Caki2 (cell line): ENCODE measurements around the gene ENDOG. TPM values are rescaled to one million over a fixed set of nuclear protein-coding genes. Genes with fewer than 3 reads are reported as not detected.
"Not testable (repeated sequence)": the region's sequence is repeated elsewhere in the genome, so short reads cannot be mapped to it uniquely, and the experiment has no call there.

Source experiments
- DNase-seq: peaks from one replicate; pipeline ENCODE4 v3.0.0-alpha.2; 2015; ENCODE audit warnings: low read depth
- in situ Hi-C: cut with HindIII; loops from 2 replicates; pipeline ENCODE4 v1.10.0; 2016; ENCODE audit warnings: low sequenced_read_pairs, low pct_unique_long_range_greater_than_20kb, mixed read lengths
- total RNA-seq: library from RNA; depleted of rRNA; stranded (reverse); fragments of >200 nt; shearing (Covaris generic); gene quantifications from 2 replicates; pipeline ENCODE4 v1.2.3, GENCODE V29; 2014; ENCODE audit warnings: low replicate concordance; rRNA removed

Gene ENDOG
- 15.5 and 28.4 TPM in 2 replicates for total RNA-seq

DNA sequence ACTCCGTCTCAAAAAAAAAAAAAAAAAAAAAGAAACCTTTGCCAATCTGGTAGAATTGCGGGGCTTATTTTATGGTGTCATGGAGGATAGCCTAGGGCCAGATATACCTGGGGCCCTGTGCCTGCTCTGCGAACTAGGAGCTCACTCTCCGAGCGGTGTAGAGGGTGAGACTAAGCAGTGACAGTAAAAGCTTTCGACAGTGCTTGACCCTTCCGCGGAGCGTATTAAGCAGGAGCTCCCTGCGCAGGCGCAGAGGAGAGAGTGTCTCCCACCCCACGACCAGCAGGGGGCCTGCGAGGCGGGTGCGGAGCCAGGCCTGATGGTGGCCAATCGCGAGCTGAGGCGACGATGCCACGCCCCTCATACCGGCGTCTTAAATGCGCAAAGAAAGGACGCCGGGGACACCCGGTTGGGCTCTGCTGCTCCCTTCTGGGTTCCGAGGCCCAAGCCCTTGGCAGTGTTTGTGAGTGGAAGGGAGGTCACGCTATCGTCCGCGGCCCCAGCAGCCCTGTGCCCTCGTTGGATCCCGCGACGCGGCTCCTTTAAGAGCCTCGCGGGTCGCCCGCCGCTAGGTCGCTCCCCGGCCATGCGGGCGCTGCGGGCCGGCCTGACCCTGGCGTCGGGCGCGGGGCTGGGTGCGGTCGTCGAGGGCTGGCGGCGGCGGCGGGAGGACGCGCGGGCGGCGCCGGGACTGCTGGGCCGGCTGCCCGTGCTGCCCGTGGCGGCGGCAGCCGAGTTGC is at the start of gene ENDOG:
ENDOG (plus strand) TSS at position 402 of the 740 bp plus-strand sequence; CDS start at position 587, 185 bp downstream.
- peak; percentile 94 for DNase-seq
- in situ Hi-C loops = no loop called here

- in situ Hi-C loops = no loop called here
- no peak for DNase-seq
These were observed 49.7 kb upstream of the ENDOG start for GRCh38 chr9:128768606-128769005.

DNA sequence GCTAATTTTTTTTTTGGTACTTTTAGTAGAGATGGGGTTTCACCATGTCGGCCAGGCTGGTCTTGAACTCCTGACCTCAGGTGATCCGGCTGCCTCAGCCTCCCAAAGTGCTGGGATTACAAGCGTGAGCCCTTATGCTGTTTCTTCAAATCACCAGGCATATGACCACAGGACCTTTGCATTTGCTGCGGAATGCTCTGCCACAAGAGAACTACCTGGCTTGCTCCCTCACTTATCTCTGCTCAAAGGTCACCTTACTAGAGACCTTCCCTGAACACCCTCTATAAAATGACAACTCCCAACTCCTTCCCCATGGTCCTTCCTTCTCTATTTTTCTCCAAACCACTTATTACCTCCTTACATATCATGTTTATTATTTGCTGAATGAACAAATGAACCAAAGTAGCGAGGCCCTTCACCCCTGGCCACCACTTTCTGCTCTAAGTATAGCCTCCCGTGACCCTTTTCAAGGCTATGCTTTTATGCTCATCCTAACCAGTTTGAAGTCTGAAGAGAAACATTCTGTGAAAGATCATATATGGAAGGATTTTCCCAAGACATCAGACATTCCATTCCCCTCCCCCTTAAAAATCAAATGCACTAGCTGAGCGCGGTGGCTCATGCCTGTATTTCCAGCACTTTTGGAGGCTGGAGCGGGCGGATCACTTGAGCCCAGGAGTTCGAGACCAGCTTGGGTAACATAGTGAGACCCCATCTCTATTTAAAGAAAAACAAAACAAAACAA is 47.8 kb upstream of the ENDOG start:
- in situ Hi-C loops = no loop called here
- DNase-seq = no peak

GRCh38 chr9:128771094-128771721 is 47.1 kb upstream of the ENDOG start:
- in situ Hi-C loops = no loop called here
- peak; percentile 14 for DNase-seq

GRCh38 chr9:128771745-128772519 is 46.4 kb upstream of the ENDOG start, which contains the start of gene ZER1:
Gene ZER1, minus strand, starts transcription at chr9:128771927. Its CDS starts 16,362 bp downstream, at chr9:128755565.
- peak; percentile 81 for DNase-seq
- in situ Hi-C loops = no loop called here

DNA sequence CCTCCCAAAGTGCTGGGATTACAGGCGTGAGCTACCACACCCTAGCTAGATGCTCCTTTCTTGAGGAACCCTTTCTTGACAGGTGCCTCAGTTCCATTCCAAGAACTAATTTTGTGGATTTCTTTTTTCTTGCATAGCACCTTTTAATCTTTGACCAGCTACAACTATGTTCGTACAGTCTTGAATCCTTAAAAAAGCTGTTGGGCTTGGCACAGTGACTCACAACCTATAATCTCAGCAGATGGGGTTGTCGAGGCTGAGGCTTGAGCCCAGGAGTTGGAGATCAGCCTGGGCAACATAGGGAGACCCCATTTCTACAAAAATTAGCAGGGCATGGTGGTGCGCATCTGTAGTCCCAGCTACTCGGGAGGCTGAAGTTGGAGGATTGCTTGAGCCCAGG is 45.3 kb upstream of the ENDOG start:
- in situ Hi-C loops = no loop called here
- DNase-seq = no peak

DNA sequence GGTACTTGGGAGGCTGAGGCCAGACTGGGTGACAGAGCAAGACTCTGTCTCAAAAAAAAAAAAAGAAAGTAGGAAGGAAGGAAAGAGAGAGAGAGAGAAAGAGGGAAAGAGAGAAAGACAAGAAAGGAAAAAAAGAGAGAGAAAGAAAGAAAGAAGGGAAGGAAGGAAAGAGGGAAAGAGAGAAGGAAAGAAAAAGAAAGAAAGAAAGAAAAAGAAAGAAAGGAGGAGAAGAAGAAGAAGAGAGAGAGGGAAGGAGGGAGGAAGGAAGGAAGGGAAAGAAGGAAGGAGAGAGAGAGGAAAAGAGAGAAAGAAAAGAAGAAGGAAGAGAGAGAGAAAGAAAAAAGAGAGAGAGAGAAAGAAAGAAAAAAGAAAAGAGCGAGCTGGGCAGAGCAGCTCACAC is 43.5 kb upstream of the ENDOG start:
- no peak for DNase-seq
- in situ Hi-C loops = no loop called here

GRCh38 chr9:128780093-128780492 is 38.2 kb upstream of the ENDOG start:
- DNase-seq, in situ Hi-C loops: not testable (repeated sequence)

DNA sequence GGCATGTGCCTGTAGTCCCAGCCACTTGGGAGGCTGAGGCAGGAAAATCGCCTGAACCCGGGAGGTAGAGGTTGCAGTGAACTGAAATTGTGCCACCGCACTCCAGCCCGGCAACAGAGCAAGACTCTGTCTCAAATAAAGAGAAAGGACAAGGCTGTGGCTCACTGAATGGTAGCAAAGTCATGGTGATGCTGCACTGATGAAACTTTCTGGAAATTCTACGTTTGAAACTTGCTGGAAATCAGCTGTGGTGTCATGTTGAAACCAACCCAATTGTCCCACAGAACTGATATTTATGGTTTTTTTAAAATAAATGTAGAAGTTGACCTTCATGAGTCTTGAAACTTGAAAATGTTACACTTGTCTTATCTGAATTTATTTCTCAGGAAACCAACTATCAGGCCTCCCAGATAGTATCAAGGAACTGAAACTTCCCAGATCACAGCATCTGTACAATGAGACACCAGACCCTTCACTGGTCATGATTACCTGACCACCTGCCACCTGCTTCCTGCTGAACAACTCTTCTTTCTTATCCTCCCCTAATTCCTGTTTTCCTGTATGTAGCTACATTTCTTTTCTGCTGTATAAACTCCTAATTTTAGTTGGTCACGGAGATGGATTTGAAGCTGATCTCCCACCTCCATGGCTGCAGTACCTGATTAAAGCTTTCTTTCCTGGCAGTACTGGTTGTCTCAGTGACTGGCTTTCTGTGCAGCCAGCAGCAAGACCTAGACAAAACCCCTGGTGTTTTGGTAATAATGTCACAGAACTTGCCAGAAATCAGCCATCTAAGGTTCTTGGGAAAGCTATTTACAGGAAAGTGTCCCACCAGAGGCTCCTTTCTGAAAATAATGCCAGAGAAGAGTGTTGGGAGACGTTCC is 36.9 kb upstream of the ENDOG start:
- DNase-seq = no peak
- in situ Hi-C loops = no loop called here

GRCh38 chr9:128782669-128783068 is 35.6 kb upstream of the ENDOG start:
- no peak for DNase-seq
- in situ Hi-C loops = no loop called here

DNA sequence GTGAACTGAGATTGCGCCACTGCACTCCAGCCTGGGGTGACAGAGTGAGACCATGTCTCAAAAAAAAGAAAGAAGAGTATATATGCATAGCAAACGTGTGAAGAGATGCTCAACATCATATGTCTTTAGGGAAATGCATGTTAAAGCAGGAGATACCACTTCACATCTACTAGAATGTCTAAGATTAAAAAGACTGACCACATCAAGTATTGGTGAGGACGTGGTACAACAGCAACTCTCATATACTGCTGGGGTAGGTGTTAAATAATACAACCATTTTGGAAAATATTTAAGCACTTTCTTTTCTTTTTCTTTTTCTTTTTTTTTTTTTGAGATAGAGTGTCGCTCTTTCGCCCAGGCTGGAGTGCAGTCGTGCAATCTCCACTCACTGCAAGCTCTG is 32.9 kb upstream of the ENDOG start:
- in situ Hi-C loops = no loop called here
- no peak for DNase-seq

DNA sequence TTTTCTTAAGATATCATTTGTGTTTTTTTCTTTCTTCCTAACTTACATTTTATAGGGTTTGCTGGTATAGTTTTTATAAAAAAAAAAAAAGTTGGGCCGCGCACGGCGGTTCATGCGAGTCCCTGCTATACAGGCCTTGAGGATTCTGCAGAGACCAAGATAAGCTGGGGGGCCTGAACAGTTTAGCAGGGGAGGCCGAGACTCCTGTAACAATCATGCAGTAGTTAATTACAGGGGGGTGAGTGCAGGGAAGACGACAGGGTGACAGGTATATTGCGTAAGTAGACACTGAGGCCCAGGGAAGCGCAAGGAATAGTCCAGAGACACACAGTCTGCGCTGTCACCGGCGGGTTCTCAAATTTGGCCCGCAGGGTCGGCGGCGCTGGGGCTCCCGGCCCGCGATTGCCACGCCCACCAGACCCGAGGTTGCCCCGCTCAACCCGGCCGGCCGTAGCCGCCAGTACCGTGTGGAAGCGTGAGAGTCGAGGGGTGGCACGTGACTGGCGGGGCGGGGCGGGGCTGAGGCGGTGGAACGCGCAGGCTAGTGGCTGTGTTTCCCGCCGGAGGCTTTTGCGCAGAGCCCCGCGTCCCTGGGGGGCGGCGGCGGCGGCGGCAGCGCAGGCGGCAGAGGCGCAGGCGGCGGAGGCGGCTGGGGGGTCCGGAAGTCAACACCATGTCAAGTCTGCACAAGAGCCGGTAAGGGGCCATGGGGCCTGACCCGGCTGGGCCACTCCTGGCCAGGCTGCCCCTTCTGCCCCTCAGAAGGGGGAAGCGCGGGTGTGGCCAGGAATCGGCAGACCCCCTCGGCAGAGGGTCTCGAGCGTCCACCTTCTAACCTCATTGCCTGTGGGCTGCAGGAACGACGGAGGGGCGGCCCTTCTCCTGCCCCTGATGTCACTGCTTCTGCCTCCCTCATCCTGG is 31.4 kb upstream of the ENDOG start, which contains the start of gene TBC1D13:
TBC1D13 (plus strand) TSS at position 573 of the 921 bp plus-strand sequence; CDS start at position 674, 101 bp downstream.
- in situ Hi-C loops = no loop called here
- peak; percentile 70 for DNase-seq

DNA sequence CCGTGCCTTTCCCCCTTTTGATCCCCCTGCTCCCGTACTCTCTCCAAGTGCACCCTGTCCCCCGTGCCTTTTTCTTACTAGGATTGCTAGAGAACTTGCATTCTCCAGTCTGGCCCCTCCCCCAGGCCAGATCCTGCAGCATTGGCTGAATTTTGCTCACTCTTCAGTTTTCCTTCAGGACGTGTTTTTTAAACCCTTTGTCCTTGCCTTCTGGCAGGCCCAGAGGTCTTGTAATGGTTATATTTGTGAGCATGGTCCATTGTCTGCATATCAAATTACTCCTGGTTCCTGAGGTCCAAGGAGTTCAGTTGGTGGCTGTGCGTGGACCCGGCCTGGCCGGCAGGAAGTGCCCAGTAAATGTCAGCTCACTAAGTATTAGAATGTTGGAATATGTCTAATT is 30.6 kb upstream of the ENDOG start:
- no peak for DNase-seq
- in situ Hi-C loops = no loop called here

DNA sequence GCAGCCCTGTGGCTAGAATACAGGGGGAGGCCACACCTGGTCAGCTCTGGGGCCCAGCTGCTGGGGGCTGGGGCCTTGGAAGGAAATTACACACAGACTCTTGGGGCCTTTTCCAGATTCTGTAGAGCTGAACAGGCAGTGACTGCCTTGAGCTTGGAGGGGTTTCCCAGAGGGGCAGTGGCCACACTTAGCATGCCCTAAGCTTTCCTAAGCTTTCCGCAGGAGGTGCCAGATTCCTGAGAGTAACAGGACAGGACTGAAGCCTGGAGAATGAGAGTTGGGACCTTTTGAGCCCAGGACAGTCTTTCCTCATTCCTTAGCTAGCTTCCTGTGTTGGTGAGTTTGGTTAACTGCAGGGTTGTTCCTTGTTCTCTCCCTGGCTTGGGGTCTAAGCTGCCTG is 29.9 kb upstream of the ENDOG start:
- no peak for DNase-seq
- in situ Hi-C loops = no loop called here

DNA sequence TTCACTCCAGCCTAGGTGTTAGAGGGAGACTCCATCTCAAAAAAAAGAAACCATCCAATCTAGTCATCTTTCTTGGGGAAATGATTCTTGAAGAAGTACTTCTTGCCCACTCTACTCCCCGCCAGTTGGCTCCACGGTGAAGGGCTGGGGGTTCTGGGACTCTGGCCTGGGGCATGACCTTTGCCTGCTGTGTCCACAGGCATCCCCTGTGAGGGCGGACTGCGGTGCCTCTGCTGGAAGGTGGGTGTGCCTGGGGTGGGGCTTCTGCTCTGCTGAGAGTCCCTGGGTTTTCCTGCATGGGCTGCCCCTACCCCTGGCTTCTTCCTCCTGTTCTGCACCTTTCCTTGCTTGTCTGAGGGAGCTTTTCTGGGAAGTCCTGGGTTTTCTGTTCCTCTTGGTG is 27.8 kb upstream of the ENDOG start:
- in situ Hi-C loops = no loop called here
- no peak for DNase-seq

DNA sequence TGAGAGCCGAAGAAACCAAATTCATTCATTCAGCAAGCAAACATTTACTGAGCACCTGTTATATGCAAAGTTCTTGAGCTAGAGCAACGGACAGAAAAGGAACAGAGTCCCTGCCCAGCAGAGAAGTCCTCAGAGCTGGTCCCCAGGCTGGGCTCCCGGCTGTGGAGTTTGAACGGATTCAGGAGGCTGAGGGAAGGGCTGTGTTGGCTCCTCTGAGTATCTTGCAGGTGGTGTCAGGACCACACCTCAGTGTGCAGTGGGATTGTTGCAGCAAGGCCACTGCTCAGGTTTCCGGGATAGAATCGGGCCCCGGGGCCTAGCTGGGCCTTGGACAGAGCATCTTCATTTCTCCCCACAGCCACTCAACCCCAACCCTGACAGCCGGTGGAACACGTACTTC is 26.2 kb upstream of the ENDOG start:
- in situ Hi-C loops = no loop called here
- DNase-seq = no peak
